GM12878 (cell line): ENCODE results near the gene KIFBP. TPM values are rescaled to one million over a fixed set of nuclear protein-coding genes. Genes with fewer than 3 reads are reported as not detected.

Experiments used
- ATAC-seq: fragments of 200-7000 bp; cut with Tn5 transposase; 3 replicates; pipeline ENCODE4 v1.9.1; 2020; ENCODE audit warnings: mild to moderate bottlenecking, moderate library complexity
- BruUV-seq: library from RNA; stranded (reverse); fragments of 400-500 nt; replicated peaks from 2 replicates; lab custom pipeline; 2021; lab: Mats Ljungman, UMichigan
- CTCF ChIA-PET: fragments of 300-600 bp; sonication (Branson Sonifier 250); formaldehyde crosslinking; extraction: SDS; loops from one replicate; lab custom pipeline; 2021; ENCODE audit warnings: inconsistent platforms; lab: Yijun Ruan, JAX
- POLR2A ChIA-PET: fragments of 350-600 bp; formaldehyde crosslinking; extraction: SDS; loops from one replicate; lab custom pipeline; 2021; ENCODE audit warnings: inconsistent platforms; lab: Charles Lee
- RAD21 ChIA-PET: fragments of 300-600 bp; sonication (Branson Sonifier 250); formaldehyde crosslinking; loops from one replicate; lab custom pipeline; 2023; ENCODE audit warnings: antibody characterized with exemption; ENCODE audit not compliant: unreplicated experiment; lab: Charles Lee
- SMC1A ChIA-PET: fragments of 300-600 bp; sonication (Branson Sonifier 250); formaldehyde crosslinking; loops from one replicate; lab custom pipeline; 2023; ENCODE audit not compliant: unreplicated experiment, uncharacterized antibody; lab: Charles Lee
- DNase-seq: peaks from one replicate; pipeline ENCODE4 v3.0.0-alpha.2; 2011; ENCODE audit warnings: low read depth, low spot score
- FAIRE-seq: peaks from 3 replicates; lab custom pipeline; 2011; peaks lifted over from hg19 to GRCh38; lab: Jason Lieb, UNC
- H2AFZ ChIP-seq: 2 replicates; pipeline ENCODE4 v1.6.0; 2011; ENCODE audit warnings: low read depth, low read length, control low read depth; ENCODE audit not compliant: control insufficient read depth
- H3K27ac ChIP-seq: 2 replicates; pipeline ENCODE4 v1.5.1; 2011; ENCODE audit warnings: control low read depth; ENCODE audit not compliant: control insufficient read depth, insufficient read depth
- H3K27me3 ChIP-seq, 2 experiments: replicated peaks in 1 of 2; 2 replicates each; pipeline versions ENCODE4 v1.6.0 to v1.6.1; 2011; ENCODE audit warnings: low read length in 1 of 2; ENCODE audit not compliant: control insufficient read depth in 2 of 2, insufficient read depth in 2 of 2
- H3K36me3 ChIP-seq, 2 experiments: 2 replicates each; pipeline ENCODE4 v1.5.1; 2011; ENCODE audit warnings: low read length in 1 of 2; ENCODE audit not compliant: control insufficient read depth in 2 of 2, insufficient read depth in 2 of 2
- H3K4me1 ChIP-seq: 2 replicates; pipeline ENCODE4 v1.6.1; 2011; ENCODE audit warnings: mild to moderate bottlenecking, low read length, moderate library complexity, mixed read lengths; ENCODE audit not compliant: control insufficient read depth, insufficient read depth
- H3K4me2 ChIP-seq: 2 replicates; pipeline ENCODE4 v1.6.0; 2011; ENCODE audit warnings: control low read depth; ENCODE audit not compliant: control insufficient read depth, insufficient read depth
- H3K4me3 ChIP-seq: fragments of 200-600 bp; sonication (generic); 2 replicates; pipeline ENCODE4 v1.5.1; 2016
- H3K79me2 ChIP-seq: 2 replicates; pipeline ENCODE4 v1.6.0; 2011; ENCODE audit warnings: low read length; ENCODE audit not compliant: control insufficient read depth, insufficient read depth
- H3K9ac ChIP-seq: 2 replicates; pipeline ENCODE4 v1.8.0; 2011; ENCODE audit warnings: low read length, control low read depth, mixed read lengths; ENCODE audit not compliant: control insufficient read depth, insufficient read depth
- H3K9me3 ChIP-seq: replicated peaks from 3 replicates; pipeline ENCODE4 v1.5.1; 2011; ENCODE audit warnings: mild to moderate bottlenecking, low read length; ENCODE audit not compliant: control insufficient read depth, insufficient read depth
- H4K20me1 ChIP-seq: 2 replicates; pipeline ENCODE4 v1.6.0; 2011; ENCODE audit not compliant: control insufficient read depth, insufficient read depth
- ASH2L ChIP-seq: fragments of 300-600, 200-600 bp; sonication (generic); IDR thresholded peaks from 2 replicates; pipeline ENCODE4 v1.6.1; 2017; ENCODE audit warnings: low read depth, mild to moderate bottlenecking, borderline replicate concordance
- FOXM1 ChIP-seq: IDR thresholded peaks from 2 replicates; pipeline ENCODE4 v1.6.1; 2012; ENCODE audit warnings: low read depth, mild to moderate bottlenecking, inconsistent platforms, low read length, moderate library complexity
- HDAC6 ChIP-seq: fragments of 200-600 bp; sonication (generic); IDR thresholded peaks from one replicate; pipeline ENCODE4 v1.8.0; 2017; ENCODE audit warnings: antibody characterized with exemption; ENCODE audit not compliant: unreplicated experiment
- KLF5 ChIP-seq: fragments of 450-650 bp; IDR thresholded peaks from 2 replicates; pipeline ENCODE4 v1.6.1; 2014; ENCODE audit warnings: mild to moderate bottlenecking; ENCODE audit not compliant: partially characterized antibody
- MXI1 ChIP-seq: fragments of 150-350 bp; IDR thresholded peaks from 2 replicates; pipeline ENCODE4 v1.6.1; 2011; ENCODE audit warnings: low read depth, mild to moderate bottlenecking, inconsistent platforms, low read length, improper control_type of control experiment
- MYC ChIP-seq: IDR thresholded peaks from 2 replicates; pipeline ENCODE4 v1.6.1; 2011; ENCODE audit warnings: mild to moderate bottlenecking, low read length, moderate library complexity, inconsistent platforms; ENCODE audit not compliant: insufficient read depth, insufficient replicate concordance, insufficient read length, severe bottlenecking
- NFIC ChIP-seq: IDR thresholded peaks from 2 replicates; pipeline ENCODE4 v1.6.1; 2012; ENCODE audit warnings: low read depth, mild to moderate bottlenecking, inconsistent platforms, low read length, moderate library complexity
- NFXL1 ChIP-seq: fragments of 450-650 bp; IDR thresholded peaks from 2 replicates; pipeline ENCODE4 v1.6.1; 2017; ENCODE audit warnings: antibody characterized with exemption, mild to moderate bottlenecking, borderline replicate concordance
- NKRF ChIP-seq: fragments of 450-650 bp; conservative IDR thresholded peaks from 2 replicates; pipeline ENCODE4 v1.6.1; 2017; ENCODE audit warnings: mild to moderate bottlenecking, moderate library complexity
- POLR2AphosphoS5 ChIP-seq: IDR thresholded peaks from 2 replicates; pipeline ENCODE4 v1.6.1; 2011; ENCODE audit warnings: mild to moderate bottlenecking, low read length, inconsistent platforms
- RAD21 ChIP-seq: IDR thresholded peaks from 2 replicates; pipeline ENCODE4 v1.6.1; 2011; ENCODE audit warnings: mild to moderate bottlenecking, low read depth, low read length, moderate library complexity; ENCODE audit not compliant: insufficient read depth
- RUNX3 ChIP-seq: IDR thresholded peaks from 2 replicates; pipeline ENCODE4 v1.6.1; 2012; ENCODE audit warnings: low read length, inconsistent platforms
- SMAD1 ChIP-seq: fragments of 450-650 bp; IDR thresholded peaks from 2 replicates; pipeline ENCODE4 v1.6.1; 2018; ENCODE audit warnings: mild to moderate bottlenecking, low read depth; ENCODE audit not compliant: partially characterized antibody
- SMARCA5 ChIP-seq: fragments of 450-650 bp; IDR thresholded peaks from 2 replicates; pipeline ENCODE4 v1.6.1; 2017; ENCODE audit warnings: mild to moderate bottlenecking
- TCF3 ChIP-seq: IDR thresholded peaks from 2 replicates; pipeline ENCODE4 v1.6.1; 2012; ENCODE audit warnings: low read depth, mild to moderate bottlenecking, low read length, borderline replicate concordance; ENCODE audit not compliant: insufficient read depth
- ZBTB40 ChIP-seq: fragments of 450-650 bp; IDR thresholded peaks from 2 replicates; pipeline ENCODE4 v1.6.1; 2016; ENCODE audit warnings: mild to moderate bottlenecking, moderate library complexity, borderline replicate concordance
- ZNF274 ChIP-seq: IDR thresholded peaks from one replicate; pipeline ENCODE4 v1.8.0; 2011; ENCODE audit not compliant: insufficient read length, insufficient read depth
- WGBS: methylation state at CpG from one replicate; pipeline ENCODE4 v1.1.6; 2016; ENCODE audit warnings: low lambda C conversion rate; ENCODE audit not compliant: insufficient replicate concordance, insufficient coverage; ENCODE audit errors: missing lambda C conversion rate; 5-methylcytosine and 5-hydroxymethylcytosine counted together
- in situ Hi-C: fragments of 300-500 bp; cut with MboI; formaldehyde crosslinking; loops from 9 replicates; pipeline ENCODE4 v1.14.3; 2018; ENCODE audit warnings: mixed read lengths
- intact Hi-C: fragments of 100-400 bp; cut with micrococcal nuclease; formaldehyde crosslinking; loops from one replicate; pipeline ENCODE4 v1.14.2; 2022; ENCODE audit not compliant: unreplicated experiment
- polyA plus RNA-seq, 11 experiments: library from polyadenylated mRNA; depleted of rRNA in 4 of 11; unstranded in 6 of 11; stranded (reverse) in 5 of 11; fragments of >200 nt; fragmentation: Nextera tagmentation in 4 of 11; fragmentation: Illumina TruSeq in 1 of 11; extraction: Ambion mirVana in 4 of 11; extraction: Trizol in 1 of 11; gene quantifications; 1 replicate in 1 of 11; 2 replicates in 10 of 11; pipeline versions ENCODE4 v1.2.1 to v1.2.3, GENCODE V29; 2011 to 2016; ENCODE audit warnings: inconsistent platforms in 2 of 11, missing spikeins in 2 of 11, low read depth in 1 of 11
- total RNA-seq, 4 experiments: library from RNA; depleted of rRNA in 3 of 4; stranded (reverse); fragments of >200 nt in 3 of 4; fragmentation: Illumina TruSeq in 1 of 4; extraction: Trizol in 1 of 4; gene quantifications; 2 replicates each; pipeline versions ENCODE4 v1.2.1 to v1.2.3, GENCODE V29; 2013 to 2021

Gene KIFBP
- total and polyA plus RNA-seq, 10 of the 15 experiments (the other 5 are each of a cell fraction or from before 2014, with no cell fraction given), result 8.6 to 29.5 (median 18.7) TPM

GRCh38 chr10:69060127-69060798 lies 71.7 kb downstream of the KIFBP start:
- no peak for TF ChIP-seq RUNX3
- no peak for TF ChIP-seq ZNF274
- TF ChIP-seq NFIC, result no peak
- TF ChIP-seq RAD21, result no peak
- TF ChIP-seq FOXM1, result no peak
- TF ChIP-seq MYC, result no peak
- no peak for TF ChIP-seq ASH2L
- TF ChIP-seq SMAD1, result no peak
- no peak for TF ChIP-seq TCF3
- TF ChIP-seq ZBTB40, result no peak
- TF ChIP-seq KLF5, result no peak
- TF ChIP-seq NKRF, result no peak
- no peak for TF ChIP-seq SMARCA5
- no peak for TF ChIP-seq MXI1
- TF ChIP-seq NFXL1, result no peak
- no peak for TF ChIP-seq HDAC6
- TF ChIP-seq POLR2AphosphoS5, result no peak
- Histone ChIP-seq H3K4me2 (no peak overlapping the region), H3K79me2 (peaks cover 3% of the 10 kb centered on the region), H3K27ac (no peak overlapping the region), H3K4me3 (no peak overlapping the region), H3K36me3 (no peaks in the 10 kb centered on the region), H3K9me3 (no peaks in the 10 kb centered on the region), H3K27me3 (no peaks in the 10 kb centered on the region), H2AFZ (no peak overlapping the region), H4K20me1 (no peaks in the 10 kb centered on the region), H3K4me1 (peaks cover 49% of the 10 kb centered on the region), H3K9ac (no peak overlapping the region)
- FAIRE-seq (no peak), ATAC-seq (no peak), DNase-seq (no peak)
- intact Hi-C loops, result no loop called here
- SMC1A ChIA-PET, result interaction anchor here (0.9 to 17.6 kb wide), 4 partner anchors 10 to 34 kb away, joined by 3 to 355 read pairs (median 128); partner anchors contain the start of gene SRGN
- BruUV-seq, result no TSS peak
- CTCF ChIA-PET, result interaction anchor here (1.2 to 1.4 kb wide), 2 partner anchors 34 to 169 kb away, joined by 3 read pairs; no protein-coding TSS in a partner anchor
- in situ Hi-C loops, result no loop called here
- RAD21 ChIA-PET, result interaction anchor here (0.7 to 25.6 kb wide), 3 partner anchors 10 to 41 kb away, joined by 3 to 544 read pairs (median 197); partner anchors contain the start of gene SRGN
- 95% methylated on average over 7 of the region's 8 CpGs for WGBS
- POLR2A ChIA-PET, result interaction anchor here (0.6 to 9.9 kb wide), 4 partner anchors 11 to 52 kb away, joined by 3 to 231 read pairs (median 6); no protein-coding TSS in a partner anchor
